Stimulated activated CD8-positive, alpha-beta memory T cell treated with anti-CD3 and anti-CD28 coated beads, Interleukin-12 subunit alpha, Interleukin-12 subunit beta, amount 100 ng/mL, for 1 hour (primary cell): ENCODE results near the gene STIM2.

Experiments
- DNase-seq: peaks from one replicate; pipeline ENCODE4 v3.0.0-alpha.2; 2020; ENCODE audit warnings: low read depth

Gene STIM2

GRCh38 chr4:26900765-26901164 is 40.1 kb downstream of the STIM2 start:
- DNase-seq, result no peak

- DNase-seq, result no peak
These were observed 44.5 kb downstream of the STIM2 start for GRCh38 chr4:26905172-26905571.

GRCh38 chr4:26907731-26908599 is 47.3 kb downstream of the STIM2 start:
- DNase-seq, result no peak

- DNase-seq, result no peak
These were observed 48.7 kb downstream of the STIM2 start for GRCh38 chr4:26909369-26909768.

- DNase-seq, result no peak
These were observed 50.6 kb downstream of the STIM2 start for GRCh38 chr4:26911254-26911653.

GRCh38 chr4:26912069-26912468 is 51.4 kb downstream of the STIM2 start:
- DNase-seq, result no peak

GRCh38 chr4:26912810-26913209 is 52.2 kb downstream of the STIM2 start:
- DNase-seq, result no peak

GRCh38 chr4:26916195-26916594 is 55.6 kb downstream of the STIM2 start:
- DNase-seq, result no peak

- no peak for DNase-seq
These were observed 70.3 kb downstream of the STIM2 start for GRCh38 chr4:26930964-26931363.

- DNase-seq, result no peak
These were observed 70.8 kb downstream of the STIM2 start for GRCh38 chr4:26931451-26931850.

- DNase-seq, result no peak
These were observed 71.3 kb downstream of the STIM2 start for GRCh38 chr4:26931966-26932365.

- DNase-seq, result no peak
These were observed 74.8 kb downstream of the STIM2 start for GRCh38 chr4:26935397-26935796.

GRCh38 chr4:26936284-26937065 is 75.8 kb downstream of the STIM2 start:
- DNase-seq, result no peak

- DNase-seq, result no peak
These were observed 76.5 kb downstream of the STIM2 start for GRCh38 chr4:26937139-26937538.

GRCh38 chr4:26937567-26937966 is 76.9 kb downstream of the STIM2 start:
- DNase-seq, result no peak

- DNase-seq, result no peak
These were observed 77.9 kb downstream of the STIM2 start for GRCh38 chr4:26938516-26938915.

GRCh38 chr4:26941951-26942350 is 81.3 kb downstream of the STIM2 start:
- no peak for DNase-seq

- no peak for DNase-seq
These were observed 82.2 kb downstream of the STIM2 start for GRCh38 chr4:26942871-26943270.

- DNase-seq, result no peak
These were observed 82.8 kb downstream of the STIM2 start for GRCh38 chr4:26943391-26943790.

GRCh38 chr4:26945794-26946193 is 85.2 kb downstream of the STIM2 start:
- DNase-seq, result no peak

GRCh38 chr4:26947318-26947717 is 86.7 kb downstream of the STIM2 start:
- no peak for DNase-seq

- no peak for DNase-seq
These were observed 89.8 kb downstream of the STIM2 start for GRCh38 chr4:26950446-26950845.

- no peak for DNase-seq
These were observed 92.2 kb downstream of the STIM2 start for GRCh38 chr4:26952891-26953290.
